HG03439 (cell line): ENCODE measurements around the gene MED14.

Source experiments
- ATAC-seq: cut with Tn5 transposase; IDR thresholded peaks from one replicate; pipeline ENCODE4 v1.9.1; 2021; ENCODE audit warnings: mild to moderate bottlenecking, moderate library complexity; ENCODE audit not compliant: unreplicated experiment

The MED14 gene

GRCh38 chrX:40615976-40616375 lies 119.4 kb downstream of the MED14 start:
- ATAC-seq, result no peak

- no peak for ATAC-seq
Measured at GRCh38 chrX:40612511-40612910, 122.8 kb downstream of the MED14 start.

- no peak for ATAC-seq
Measured at GRCh38 chrX:40607381-40607780, 128.0 kb downstream of the MED14 start.

- ATAC-seq, result no peak
Measured at GRCh38 chrX:40603446-40603845, 131.9 kb downstream of the MED14 start.
